ENCODE data around the gene DCTN5. TPM values are rescaled to one million over a fixed set of nuclear protein-coding genes. Genes with fewer than 3 reads are reported as not detected.

The DCTN5 gene
- total and polyA plus RNA-seq, 2 of the 13 experiments (the other 11 are each of a cell fraction or from before 2014, with no cell fraction given), result 105 to 207 TPM

DNA sequence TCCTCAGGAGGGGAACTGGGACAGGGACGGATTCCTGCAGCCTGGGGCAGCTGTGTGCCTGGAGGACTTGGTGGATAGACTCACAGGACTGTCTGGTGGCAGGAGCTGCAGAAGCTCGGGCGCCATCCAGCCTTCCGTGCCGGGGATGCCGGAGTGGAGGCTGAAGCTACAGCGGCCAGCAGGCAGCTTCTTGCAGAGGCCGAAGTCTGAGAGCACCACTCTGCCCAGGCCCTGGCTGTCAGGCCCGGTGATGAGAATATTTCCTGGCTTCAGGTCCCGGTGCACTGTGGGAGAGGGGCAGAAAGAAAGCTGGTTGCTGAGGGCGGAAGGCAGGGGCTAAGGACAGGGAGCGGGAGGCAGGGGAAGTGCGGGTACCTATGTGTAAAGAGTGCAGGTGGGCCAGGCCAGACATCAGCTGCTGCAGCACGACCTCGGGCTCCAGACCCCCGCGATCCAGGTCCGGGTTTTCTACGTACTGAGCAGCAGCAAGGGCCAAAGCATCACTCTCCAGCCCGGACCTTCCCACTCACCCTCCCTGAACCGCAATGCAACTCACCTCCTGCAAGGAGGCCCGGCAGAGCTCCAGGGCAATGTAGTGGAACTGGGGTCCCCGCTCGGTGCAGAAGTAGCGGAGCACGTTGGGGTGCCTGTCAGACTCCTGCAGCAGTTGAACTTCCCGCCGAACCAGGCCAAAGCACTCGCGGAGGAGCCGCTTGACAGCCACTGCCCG lies 53.5 kb downstream of the DCTN5 start (continued):
- TF ChIP-seq, protein P1, sequence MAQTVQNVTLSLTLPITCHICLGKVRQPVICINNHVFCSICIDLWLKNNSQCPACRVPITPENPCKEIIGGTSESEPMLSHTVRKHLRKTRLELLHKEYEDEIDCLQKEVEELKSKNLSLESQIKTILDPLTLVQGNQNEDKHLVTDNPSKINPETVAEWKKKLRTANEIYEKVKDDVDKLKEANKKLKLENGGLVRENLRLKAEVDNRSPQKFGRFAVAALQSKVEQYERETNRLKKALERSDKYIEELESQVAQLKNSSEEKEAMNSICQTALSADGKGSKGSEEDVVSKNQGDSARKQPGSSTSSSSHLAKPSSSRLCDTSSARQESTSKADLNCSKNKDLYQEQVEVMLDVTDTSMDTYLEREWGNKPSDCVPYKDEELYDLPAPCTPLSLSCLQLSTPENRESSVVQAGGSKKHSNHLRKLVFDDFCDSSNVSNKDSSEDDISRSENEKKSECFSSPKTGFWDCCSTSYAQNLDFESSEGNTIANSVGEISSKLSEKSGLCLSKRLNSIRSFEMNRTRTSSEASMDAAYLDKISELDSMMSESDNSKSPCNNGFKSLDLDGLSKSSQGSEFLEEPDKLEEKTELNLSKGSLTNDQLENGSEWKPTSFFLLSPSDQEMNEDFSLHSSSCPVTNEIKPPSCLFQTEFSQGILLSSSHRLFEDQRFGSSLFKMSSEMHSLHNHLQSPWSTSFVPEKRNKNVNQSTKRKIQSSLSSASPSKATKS (CRISPR knock-in tag; IDR thresholded peaks at IDR 0.05), result no peak
- no peak for TF ChIP-seq ZSCAN12 (CRISPR knock-in tag; IDR thresholded peaks at IDR 0.05)
- no peak for TF ChIP-seq SUZ12 (IDR thresholded peaks at IDR 0.05; ENCODE audit: low read depth, low read length)
- 0 out of 2 replicates have a peak, but pooled peaks have one; percentile 17 for TF ChIP-seq MTF2 (CRISPR knock-in tag; IDR thresholded peaks at IDR 0.05; ENCODE audit: borderline replicate concordance)
- TF ChIP-seq ZNF451 (CRISPR knock-in tag; IDR thresholded peaks at IDR 0.05), result no peak
- TF ChIP-seq ZNF816 (CRISPR knock-in tag; IDR thresholded peaks at IDR 0.05; ENCODE audit: borderline replicate concordance), result no peak
- TF ChIP-seq ZFX (CRISPR knock-in tag; IDR thresholded peaks at IDR 0.05; ENCODE audit: low read depth), result peak; percentile 89
- TF ChIP-seq, protein P2, sequence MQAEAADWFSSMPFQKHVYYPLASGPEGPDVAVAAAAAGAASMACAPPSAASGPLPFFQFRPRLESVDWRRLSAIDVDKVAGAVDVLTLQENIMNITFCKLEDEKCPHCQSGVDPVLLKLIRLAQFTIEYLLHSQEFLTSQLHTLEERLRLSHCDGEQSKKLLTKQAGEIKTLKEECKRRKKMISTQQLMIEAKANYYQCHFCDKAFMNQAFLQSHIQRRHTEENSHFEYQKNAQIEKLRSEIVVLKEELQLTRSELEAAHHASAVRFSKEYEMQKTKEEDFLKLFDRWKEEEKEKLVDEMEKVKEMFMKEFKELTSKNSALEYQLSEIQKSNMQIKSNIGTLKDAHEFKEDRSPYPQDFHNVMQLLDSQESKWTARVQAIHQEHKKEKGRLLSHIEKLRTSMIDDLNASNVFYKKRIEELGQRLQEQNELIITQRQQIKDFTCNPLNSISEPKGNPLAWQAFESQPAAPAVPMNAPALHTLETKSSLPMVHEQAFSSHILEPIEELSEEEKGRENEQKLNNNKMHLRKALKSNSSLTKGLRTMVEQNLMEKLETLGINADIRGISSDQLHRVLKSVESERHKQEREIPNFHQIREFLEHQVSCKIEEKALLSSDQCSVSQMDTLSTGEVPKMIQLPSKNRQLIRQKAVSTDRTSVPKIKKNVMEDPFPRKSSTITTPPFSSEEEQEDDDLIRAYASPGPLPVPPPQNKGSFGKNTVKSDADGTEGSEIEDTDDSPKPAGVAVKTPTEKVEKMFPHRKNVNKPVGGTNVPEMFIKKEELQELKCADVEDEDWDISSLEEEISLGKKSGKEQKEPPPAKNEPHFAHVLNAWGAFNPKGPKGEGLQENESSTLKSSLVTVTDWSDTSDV (CRISPR knock-in tag; IDR thresholded peaks at IDR 0.05), result no peak
- no peak for TF ChIP-seq MAFG (CRISPR knock-in tag; IDR thresholded peaks at IDR 0.05)
- TF ChIP-seq, protein P3, sequence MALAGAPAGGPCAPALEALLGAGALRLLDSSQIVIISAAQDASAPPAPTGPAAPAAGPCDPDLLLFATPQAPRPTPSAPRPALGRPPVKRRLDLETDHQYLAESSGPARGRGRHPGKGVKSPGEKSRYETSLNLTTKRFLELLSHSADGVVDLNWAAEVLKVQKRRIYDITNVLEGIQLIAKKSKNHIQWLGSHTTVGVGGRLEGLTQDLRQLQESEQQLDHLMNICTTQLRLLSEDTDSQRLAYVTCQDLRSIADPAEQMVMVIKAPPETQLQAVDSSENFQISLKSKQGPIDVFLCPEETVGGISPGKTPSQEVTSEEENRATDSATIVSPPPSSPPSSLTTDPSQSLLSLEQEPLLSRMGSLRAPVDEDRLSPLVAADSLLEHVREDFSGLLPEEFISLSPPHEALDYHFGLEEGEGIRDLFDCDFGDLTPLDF (CRISPR knock-in tag; IDR thresholded peaks at IDR 0.05), result no peak
- TF ChIP-seq ZNF460 (CRISPR knock-in tag; IDR thresholded peaks at IDR 0.05; ENCODE audit: borderline replicate concordance), result no peak
- TF ChIP-seq, protein P4, sequence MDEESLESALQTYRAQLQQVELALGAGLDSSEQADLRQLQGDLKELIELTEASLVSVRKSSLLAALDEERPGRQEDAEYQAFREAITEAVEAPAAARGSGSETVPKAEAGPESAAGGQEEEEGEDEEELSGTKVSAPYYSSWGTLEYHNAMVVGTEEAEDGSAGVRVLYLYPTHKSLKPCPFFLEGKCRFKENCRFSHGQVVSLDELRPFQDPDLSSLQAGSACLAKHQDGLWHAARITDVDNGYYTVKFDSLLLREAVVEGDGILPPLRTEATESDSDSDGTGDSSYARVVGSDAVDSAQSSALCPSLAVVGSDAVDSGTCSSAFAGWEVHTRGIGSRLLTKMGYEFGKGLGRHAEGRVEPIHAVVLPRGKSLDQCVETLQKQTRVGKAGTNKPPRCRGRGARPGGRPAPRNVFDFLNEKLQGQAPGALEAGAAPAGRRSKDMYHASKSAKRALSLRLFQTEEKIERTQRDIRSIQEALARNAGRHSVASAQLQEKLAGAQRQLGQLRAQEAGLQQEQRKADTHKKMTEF (CRISPR knock-in tag; IDR thresholded peaks at IDR 0.05), result peak; percentile 38; the same call in 1 of the 2 replicates
- peak; percentile 67; the same call in 1 of the 2 replicates for TF ChIP-seq PHF20 (CRISPR knock-in tag; IDR thresholded peaks at IDR 0.05)
- no peak for TF ChIP-seq ZNF367 (CRISPR knock-in tag; IDR thresholded peaks at IDR 0.05; ENCODE audit: borderline replicate concordance)
- no peak for TF ChIP-seq HMGA1 (CRISPR knock-in tag; conservative IDR thresholded peaks at IDR 0.05)
- TF ChIP-seq ZNF326 (CRISPR knock-in tag; IDR thresholded peaks at IDR 0.05; ENCODE audit: borderline replicate concordance), result no peak
- no peak for TF ChIP-seq ZNF781 (CRISPR knock-in tag; IDR thresholded peaks at IDR 0.05; ENCODE audit: borderline replicate concordance, not compliant biosample characterization)
- no peak; the same call in 1 of the 2 replicates for TF ChIP-seq ERF (CRISPR knock-in tag; IDR thresholded peaks at IDR 0.05)
- no peak for TF ChIP-seq ATF7 (IDR thresholded peaks at IDR 0.05)
- no peak for TF ChIP-seq ATF7 (CRISPR knock-in tag; IDR thresholded peaks at IDR 0.05)
- no peak for TF ChIP-seq RFXAP (CRISPR knock-in tag; IDR thresholded peaks at IDR 0.05; ENCODE audit: borderline replicate concordance)
- no peak; the same call in 2 of the 3 replicates for TF ChIP-seq MXI1 (IDR thresholded peaks at IDR 0.05; ENCODE audit: borderline replicate concordance, low read depth, low read length)
- TF ChIP-seq, protein P5, sequence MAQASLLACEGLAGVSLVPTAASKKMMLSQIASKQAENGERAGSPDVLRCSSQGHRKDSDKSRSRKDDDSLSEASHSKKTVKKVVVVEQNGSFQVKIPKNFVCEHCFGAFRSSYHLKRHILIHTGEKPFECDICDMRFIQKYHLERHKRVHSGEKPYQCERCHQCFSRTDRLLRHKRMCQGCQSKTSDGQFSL (CRISPR knock-in tag; IDR thresholded peaks at IDR 0.05), result no peak
